ENCODE data around the gene CWC15.

- TF ChIP-seq CTCF (conservative IDR thresholded peaks at IDR 0.05; ENCODE audit: low read length) (peak; percentile 79), EZH2phosphoT487 (IDR thresholded peaks at IDR 0.05; ENCODE audit: borderline replicate concordance) (no peak)
These were observed 4.9 kb downstream of the CWC15 start for GRCh38 chr11:94968334-94968958.
